GM12878 (cell line): ENCODE measurements around the gene CASP10. TPM values are rescaled to one million over a fixed set of nuclear protein-coding genes. Genes with fewer than 3 reads are reported as not detected.
"Not testable (repeated sequence)": the region's sequence is repeated elsewhere in the genome, so short reads cannot be mapped to it uniquely, and the experiment has no call there.

Experiments used
- ATAC-seq: fragments of 200-7000 bp; cut with Tn5 transposase; 3 replicates; pipeline ENCODE4 v1.9.1; 2020; ENCODE audit warnings: mild to moderate bottlenecking, moderate library complexity
- BruUV-seq: library from RNA; stranded (reverse); fragments of 400-500 nt; replicated peaks from 2 replicates; lab custom pipeline; 2021; lab: Mats Ljungman, UMichigan
- CTCF ChIA-PET: fragments of 300-600 bp; sonication (Branson Sonifier 250); formaldehyde crosslinking; extraction: SDS; loops from one replicate; lab custom pipeline; 2021; ENCODE audit warnings: inconsistent platforms; lab: Yijun Ruan, JAX
- POLR2A ChIA-PET: fragments of 350-600 bp; formaldehyde crosslinking; extraction: SDS; loops from one replicate; lab custom pipeline; 2021; ENCODE audit warnings: inconsistent platforms; lab: Charles Lee
- RAD21 ChIA-PET: fragments of 300-600 bp; sonication (Branson Sonifier 250); formaldehyde crosslinking; loops from one replicate; lab custom pipeline; 2023; ENCODE audit warnings: antibody characterized with exemption; ENCODE audit not compliant: unreplicated experiment; lab: Charles Lee
- SMC1A ChIA-PET: fragments of 300-600 bp; sonication (Branson Sonifier 250); formaldehyde crosslinking; loops from one replicate; lab custom pipeline; 2023; ENCODE audit not compliant: unreplicated experiment, uncharacterized antibody; lab: Charles Lee
- DNase-seq: peaks from one replicate; pipeline ENCODE4 v3.0.0-alpha.2; 2011; ENCODE audit warnings: low read depth, low spot score
- FAIRE-seq: peaks from 3 replicates; lab custom pipeline; 2011; peaks lifted over from hg19 to GRCh38; lab: Jason Lieb, UNC
- H2AFZ ChIP-seq: 2 replicates; pipeline ENCODE4 v1.6.0; 2011; ENCODE audit warnings: low read depth, low read length, control low read depth; ENCODE audit not compliant: control insufficient read depth
- H3K27ac ChIP-seq: 2 replicates; pipeline ENCODE4 v1.5.1; 2011; ENCODE audit warnings: control low read depth; ENCODE audit not compliant: control insufficient read depth, insufficient read depth
- H3K27me3 ChIP-seq, 2 experiments: replicated peaks in 1 of 2; 2 replicates each; pipeline versions ENCODE4 v1.6.0 to v1.6.1; 2011; ENCODE audit warnings: low read length in 1 of 2; ENCODE audit not compliant: control insufficient read depth in 2 of 2, insufficient read depth in 2 of 2
- H3K36me3 ChIP-seq, 2 experiments: 2 replicates each; pipeline ENCODE4 v1.5.1; 2011; ENCODE audit warnings: low read length in 1 of 2; ENCODE audit not compliant: control insufficient read depth in 2 of 2, insufficient read depth in 2 of 2
- H3K4me1 ChIP-seq: 2 replicates; pipeline ENCODE4 v1.6.1; 2011; ENCODE audit warnings: mild to moderate bottlenecking, low read length, moderate library complexity, mixed read lengths; ENCODE audit not compliant: control insufficient read depth, insufficient read depth
- H3K4me2 ChIP-seq: 2 replicates; pipeline ENCODE4 v1.6.0; 2011; ENCODE audit warnings: control low read depth; ENCODE audit not compliant: control insufficient read depth, insufficient read depth
- H3K4me3 ChIP-seq: fragments of 200-600 bp; sonication (generic); 2 replicates; pipeline ENCODE4 v1.5.1; 2016
- H3K79me2 ChIP-seq: 2 replicates; pipeline ENCODE4 v1.6.0; 2011; ENCODE audit warnings: low read length; ENCODE audit not compliant: control insufficient read depth, insufficient read depth
- H3K9ac ChIP-seq: 2 replicates; pipeline ENCODE4 v1.8.0; 2011; ENCODE audit warnings: low read length, control low read depth, mixed read lengths; ENCODE audit not compliant: control insufficient read depth, insufficient read depth
- H3K9me3 ChIP-seq: replicated peaks from 3 replicates; pipeline ENCODE4 v1.5.1; 2011; ENCODE audit warnings: mild to moderate bottlenecking, low read length; ENCODE audit not compliant: control insufficient read depth, insufficient read depth
- H4K20me1 ChIP-seq: 2 replicates; pipeline ENCODE4 v1.6.0; 2011; ENCODE audit not compliant: control insufficient read depth, insufficient read depth
- HDGF ChIP-seq: fragments of 450-650 bp; IDR thresholded peaks from 2 replicates; pipeline ENCODE4 v1.6.1; 2016; ENCODE audit warnings: antibody characterized with exemption
- WGBS: methylation state at CpG from one replicate; pipeline ENCODE4 v1.1.6; 2016; ENCODE audit warnings: low lambda C conversion rate; ENCODE audit not compliant: insufficient replicate concordance, insufficient coverage; ENCODE audit errors: missing lambda C conversion rate; 5-methylcytosine and 5-hydroxymethylcytosine counted together
- in situ Hi-C: fragments of 300-500 bp; cut with MboI; formaldehyde crosslinking; loops from 9 replicates; pipeline ENCODE4 v1.14.3; 2018; ENCODE audit warnings: mixed read lengths
- intact Hi-C: fragments of 100-400 bp; cut with micrococcal nuclease; formaldehyde crosslinking; loops from one replicate; pipeline ENCODE4 v1.14.2; 2022; ENCODE audit not compliant: unreplicated experiment
- polyA plus RNA-seq, 11 experiments: library from polyadenylated mRNA; depleted of rRNA in 4 of 11; unstranded in 6 of 11; stranded (reverse) in 5 of 11; fragments of >200 nt; fragmentation: Nextera tagmentation in 4 of 11; fragmentation: Illumina TruSeq in 1 of 11; extraction: Ambion mirVana in 4 of 11; extraction: Trizol in 1 of 11; gene quantifications; 1 replicate in 1 of 11; 2 replicates in 10 of 11; pipeline versions ENCODE4 v1.2.1 to v1.2.3, GENCODE V29; 2011 to 2016; ENCODE audit warnings: inconsistent platforms in 2 of 11, missing spikeins in 2 of 11, low read depth in 1 of 11
- total RNA-seq, 4 experiments: library from RNA; depleted of rRNA in 3 of 4; stranded (reverse); fragments of >200 nt in 3 of 4; fragmentation: Illumina TruSeq in 1 of 4; extraction: Trizol in 1 of 4; gene quantifications; 2 replicates each; pipeline versions ENCODE4 v1.2.1 to v1.2.3, GENCODE V29; 2013 to 2021

CASP10 gene
- total and polyA plus RNA-seq, 10 of the 15 experiments (the other 5 are each of a cell fraction or from before 2014, with no cell fraction given) = 7.2 to 14.1 (median 10.8) TPM

GRCh38 chr2:201239167-201239935, 56.4 kb downstream of the CASP10 start:
- ChIA-PET CTCF (interaction anchor here (0.6 kb wide), 2 partner anchors 57 to 123 kb away, joined by 3 to 4 read pairs; partner anchors contain the start of gene CASP10), POLR2A (interaction anchor here (1.0 kb wide), 1 partner anchor 13 kb away, joined by 3 read pairs; no protein-coding TSS in a partner anchor), SMC1A (interaction anchor here (1.0 to 1.2 kb wide), 2 partner anchors 38 to 131 kb away, joined by 3 to 4 read pairs; no protein-coding TSS in a partner anchor), RAD21 (interaction anchor here (0.8 kb wide), 1 partner anchor 124 kb away, joined by 4 read pairs; no protein-coding TSS in a partner anchor)
- H3K27me3 ChIP-seq, H3K4me1 ChIP-seq, BruUV-seq, DNase-seq, FAIRE-seq, H4K20me1 ChIP-seq, H2AFZ ChIP-seq, H3K4me3 ChIP-seq, H3K27ac ChIP-seq, H3K9ac ChIP-seq, in situ Hi-C loops, H3K4me2 ChIP-seq, H3K9me3 ChIP-seq, ATAC-seq: not testable (repeated sequence)
- Histone ChIP-seq H3K79me2 (peaks cover 24% of the 10 kb centered on the region), H3K36me3 (peaks cover 5 to 13% of the 10 kb centered on the region in 2 experiments)
- intact Hi-C loops = loop anchor here (5.0 to 10.0 kb wide), 3 partner anchors 38 to 935 kb away; partner anchors contain the start of gene ALS2
- 98% methylated on average over 16 of the region's 21 CpGs for WGBS

GRCh38 chr2:201242571-201243277, 59.8 kb downstream of the CASP10 start:
- BruUV-seq = no TSS peak
- Histone ChIP-seq H3K4me2 (no peak overlapping the region), H3K27ac (no peak overlapping the region), H3K27me3 (no peaks in the 10 kb centered on the region), H2AFZ (no peak overlapping the region), H3K9me3 (no peaks in the 10 kb centered on the region; the same call in 2 of the 3 replicates), H3K4me3 (no peak overlapping the region), H3K4me1 (no peaks in the 10 kb centered on the region), H3K79me2 (peaks cover 2% of the 10 kb centered on the region; the same call in 1 of the 2 replicates), H3K9ac (no peak overlapping the region), H4K20me1 (no peaks in the 10 kb centered on the region), H3K36me3 (peaks cover 5 to 9% of the 10 kb centered on the region in 2 experiments)
- intact Hi-C loops (no loop called here), in situ Hi-C loops (loop anchor here (5.0 kb wide), 1 partner anchor 120 kb away; no protein-coding TSS in a partner anchor)
- POLR2A ChIA-PET = interaction anchor here (1.1 kb wide), 1 partner anchor 42 kb away, joined by 3 read pairs; no protein-coding TSS in a partner anchor
- SMC1A ChIA-PET = interaction anchor here (0.6 to 2.3 kb wide), 15 partner anchors 9 to 122 kb away, joined by 3 to 9 read pairs (median 5); partner anchors contain the start of gene CASP10
- no peak for FAIRE-seq
- RAD21 ChIA-PET = interaction anchor here (1.0 to 1.8 kb wide), 4 partner anchors 8 to 122 kb away, joined by 3 to 6 read pairs (median 4); partner anchors contain the start of gene CASP10
- TF ChIP-seq HDGF = no peak
- DNase-seq = no peak
- CTCF ChIA-PET = interaction anchor here (1.0 to 2.2 kb wide), 6 partner anchors 10 to 122 kb away, joined by 3 to 11 read pairs (median 4); no protein-coding TSS in a partner anchor
- ATAC-seq = no peak
